ENCODE measurements around the gene EHMT1.

EHMT1 gene
- 22.0 to 54.5 (median 46.8) reads per million in 18 experiments for total RNA-seq

DNA sequence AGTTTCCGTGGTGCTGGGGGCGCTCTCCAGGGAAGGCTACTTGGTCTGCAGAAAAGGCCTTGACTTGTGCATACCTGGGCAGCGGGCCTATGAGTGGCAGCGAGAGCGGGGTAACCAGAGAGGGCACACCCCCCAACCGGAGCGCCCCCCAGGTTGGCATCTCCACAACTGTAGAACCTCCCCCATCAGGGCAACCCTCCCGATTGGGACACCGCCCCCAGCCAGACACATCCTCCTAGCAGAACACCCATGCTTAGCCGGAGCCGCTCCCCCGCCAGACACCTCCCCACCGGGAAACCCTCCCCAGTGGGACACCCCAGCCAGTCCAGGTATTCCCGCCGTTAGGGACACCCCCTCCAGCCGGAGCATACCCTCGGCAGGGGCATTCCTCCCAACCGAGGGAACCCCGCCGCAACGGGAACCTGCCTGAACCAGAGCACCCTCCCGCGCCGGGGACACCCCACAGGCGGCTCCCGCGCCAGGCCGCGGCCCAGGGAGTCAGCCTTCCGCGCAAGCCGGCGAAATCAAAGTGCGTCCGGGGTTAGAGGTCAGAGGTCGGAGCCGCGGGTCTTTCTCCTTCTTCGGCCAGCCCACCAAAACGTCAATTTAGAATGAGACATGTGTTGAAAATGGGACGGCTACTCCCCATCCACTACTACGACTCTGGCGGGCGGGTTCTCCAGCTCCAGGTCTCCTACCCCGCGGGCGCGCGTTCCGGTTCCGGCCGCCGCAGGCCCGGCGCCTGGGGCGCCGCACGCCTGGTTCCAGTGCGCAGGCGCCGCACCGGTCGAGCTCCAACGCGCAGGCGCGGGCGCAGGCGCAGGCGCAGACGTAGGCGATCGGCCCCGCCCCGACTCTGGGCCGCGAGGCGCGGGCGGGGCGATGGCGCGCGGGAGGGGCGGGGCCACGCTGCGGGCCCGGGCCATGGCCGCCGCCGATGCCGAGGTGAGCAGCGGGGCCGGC is at the start of gene EHMT1:
Gene EHMT1 (plus strand): TSS at position 901 of the 963 bp plus-strand sequence. CDS start 24 bp downstream, at position 925.
- peak; percentile 92 to 95 for DNase-seq

DNA sequence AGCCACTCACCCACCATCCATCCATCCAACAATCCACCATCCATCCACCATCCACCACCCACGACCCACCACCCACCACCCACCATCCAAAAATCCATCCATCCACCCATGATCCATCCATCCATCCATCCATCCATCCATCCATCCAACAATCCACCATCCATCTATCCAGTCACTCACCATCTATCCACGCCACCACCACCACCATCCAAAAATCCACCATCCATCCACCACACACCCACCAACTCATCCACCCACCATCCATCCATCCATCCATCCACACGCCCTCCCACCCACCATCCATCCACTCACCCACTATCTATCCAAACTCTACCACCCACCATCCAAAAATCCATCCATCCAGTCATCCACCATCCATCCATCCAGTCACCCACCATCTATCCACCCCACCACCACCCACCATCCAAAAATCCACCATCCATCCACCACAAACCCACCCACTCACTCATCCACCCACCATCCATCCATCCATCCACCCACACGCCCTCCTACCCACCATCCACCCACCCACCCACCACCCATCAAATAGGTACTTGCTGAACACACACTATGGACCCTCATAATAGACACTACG is 49.1 kb upstream of the EHMT1 start:
- no peak for DNase-seq

DNA sequence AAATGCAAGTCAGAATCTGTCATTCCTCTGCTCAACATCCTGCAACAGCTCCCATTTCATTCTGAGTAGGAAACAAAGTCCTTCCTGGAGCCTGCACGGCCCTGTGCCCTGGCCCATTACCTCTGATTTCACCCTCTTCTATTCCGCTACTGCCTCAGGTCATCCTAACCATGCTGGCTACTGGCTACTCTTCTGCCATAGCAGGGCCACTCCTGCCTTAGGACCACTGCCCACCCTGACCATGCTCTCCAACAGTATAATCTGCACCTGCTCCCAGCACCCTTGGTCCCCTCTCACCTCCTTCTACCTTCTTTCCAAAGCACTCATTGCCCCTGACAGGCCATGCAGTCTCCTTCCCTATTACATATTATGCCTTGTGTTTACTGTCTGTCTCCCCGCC is 48.2 kb upstream of the EHMT1 start:
- no peak for DNase-seq

DNA sequence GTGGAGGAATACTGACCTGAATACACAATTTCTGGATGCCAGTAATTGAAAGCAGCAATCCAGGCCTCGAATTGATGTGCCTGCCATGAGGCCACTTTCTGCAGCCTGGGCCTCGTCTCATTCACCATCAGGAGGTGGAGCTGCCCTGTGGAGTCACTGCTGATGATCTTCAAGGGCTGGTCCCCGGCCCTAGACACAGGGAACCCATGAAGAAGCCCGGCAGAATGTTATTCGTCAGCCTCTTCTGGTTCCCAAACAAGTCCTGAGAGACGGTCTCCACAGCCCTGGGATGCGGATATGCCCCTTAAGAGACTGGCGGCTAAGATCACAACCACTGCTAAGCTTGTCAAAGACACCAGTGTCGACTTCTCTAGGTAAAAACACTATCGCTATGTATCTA is 44.6 kb upstream of the EHMT1 start:
- DNase-seq: no peak

DNA sequence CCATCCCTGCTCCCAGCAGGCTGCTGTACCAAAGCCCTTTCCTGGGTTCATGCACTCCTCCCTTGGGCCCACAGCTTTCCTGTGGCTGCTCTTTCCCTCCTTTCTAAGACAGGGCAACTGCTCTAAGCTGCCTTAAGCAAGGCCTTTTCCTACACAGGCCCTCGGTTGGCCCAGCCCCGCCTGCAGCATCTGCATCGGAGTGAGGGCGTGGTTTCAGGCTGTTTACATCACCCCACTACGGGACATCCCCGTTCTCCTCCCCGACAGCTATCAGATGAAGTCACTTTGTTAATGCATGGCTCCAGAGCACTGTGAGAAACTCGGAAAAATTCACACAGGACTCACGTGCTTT is 43.5 kb upstream of the EHMT1 start:
- no peak for DNase-seq

DNA sequence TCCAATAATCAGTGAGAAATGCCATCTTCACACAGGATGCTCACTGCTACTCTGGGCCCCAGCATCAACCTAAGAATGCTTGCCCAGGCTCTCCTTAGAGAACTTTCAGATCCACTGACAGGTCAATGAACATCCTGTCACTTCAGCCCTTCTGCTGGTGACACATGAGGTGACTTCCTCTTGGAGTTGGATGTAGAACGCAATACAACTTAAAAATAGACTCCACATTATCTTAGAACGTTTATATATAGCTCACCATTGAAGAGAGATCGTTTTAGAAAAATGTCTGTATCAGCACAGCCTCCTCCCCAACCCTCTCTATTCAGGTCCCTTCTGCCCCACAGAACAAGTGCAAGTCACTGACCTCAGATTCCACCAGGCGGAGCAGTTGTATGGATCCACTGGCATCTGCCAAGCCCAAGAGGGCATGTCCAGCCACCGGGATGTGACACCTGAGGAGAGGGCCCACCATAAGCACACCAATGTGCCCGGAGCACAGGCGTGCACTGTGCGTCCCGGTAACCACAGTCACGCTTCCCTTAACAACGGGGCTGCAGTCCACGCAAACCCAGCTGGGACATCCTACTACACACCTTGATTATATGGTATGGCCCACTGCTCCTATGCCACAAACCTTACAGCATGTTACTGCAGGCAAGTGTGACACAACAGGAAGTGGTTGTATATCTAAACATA is 42.9 kb upstream of the EHMT1 start:
- DNase-seq: no peak

DNA sequence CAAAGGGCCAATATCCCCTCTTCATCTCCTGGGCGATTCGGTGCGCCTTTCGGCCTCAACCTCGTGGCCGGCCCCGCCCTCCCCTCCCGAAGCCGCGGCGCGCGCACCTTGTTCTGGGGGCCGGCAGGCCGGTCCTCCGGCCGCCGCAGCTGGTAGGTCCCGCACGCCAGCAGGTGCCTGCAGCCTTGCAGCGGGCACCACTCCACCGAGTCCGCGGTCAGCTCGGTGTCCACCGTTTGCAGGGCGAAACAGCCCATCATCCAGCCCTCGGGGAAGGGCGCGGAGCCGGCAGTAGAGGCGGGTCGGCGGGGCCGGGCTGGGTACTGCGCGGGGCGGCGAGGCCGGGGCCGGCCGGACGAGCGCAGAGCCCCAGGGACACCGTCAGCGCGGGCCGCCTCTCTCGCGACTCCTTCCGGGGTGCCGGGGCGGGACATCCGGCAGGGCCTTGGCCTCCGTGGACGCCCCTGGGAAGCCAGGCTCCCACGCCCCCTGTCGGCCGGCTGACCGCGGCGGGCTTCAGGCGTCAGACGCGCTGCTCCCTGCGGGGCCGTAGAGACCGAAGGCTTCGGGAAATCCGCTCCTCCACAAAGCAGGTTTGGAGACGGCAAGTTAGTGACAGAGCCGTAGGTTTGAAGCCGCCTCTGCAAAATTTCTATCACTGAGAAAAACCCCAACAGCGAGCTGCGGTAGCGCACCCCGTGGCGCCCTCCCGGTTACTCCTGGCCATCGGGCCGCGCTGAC is 40.1 kb upstream of the EHMT1 start, which contains the start of gene DPH7:
Gene DPH7 (minus strand): TSS at position 408 of the 741 bp plus-strand sequence. CDS start 148 bp downstream, at position 260.
- peak; percentile 95 to 96 for DNase-seq

DNA sequence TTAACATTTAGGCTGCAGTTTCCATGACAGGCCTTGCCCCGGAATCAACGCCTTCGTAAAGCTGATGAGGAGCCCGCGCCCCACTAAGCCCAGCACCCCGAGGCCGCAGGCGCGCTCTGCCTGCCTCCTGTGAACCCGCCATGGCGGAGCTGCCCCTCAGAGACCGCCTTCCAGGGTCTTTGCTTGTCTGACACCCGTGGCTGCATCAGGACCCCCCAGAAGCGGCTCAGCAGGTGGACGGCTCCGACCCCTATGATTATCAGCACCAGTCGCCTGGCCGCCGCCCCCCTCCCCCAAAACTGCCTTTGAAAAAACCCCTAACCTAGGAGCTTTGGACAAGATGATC is 39.6 kb upstream of the EHMT1 start:
- no peak for DNase-seq

DNA sequence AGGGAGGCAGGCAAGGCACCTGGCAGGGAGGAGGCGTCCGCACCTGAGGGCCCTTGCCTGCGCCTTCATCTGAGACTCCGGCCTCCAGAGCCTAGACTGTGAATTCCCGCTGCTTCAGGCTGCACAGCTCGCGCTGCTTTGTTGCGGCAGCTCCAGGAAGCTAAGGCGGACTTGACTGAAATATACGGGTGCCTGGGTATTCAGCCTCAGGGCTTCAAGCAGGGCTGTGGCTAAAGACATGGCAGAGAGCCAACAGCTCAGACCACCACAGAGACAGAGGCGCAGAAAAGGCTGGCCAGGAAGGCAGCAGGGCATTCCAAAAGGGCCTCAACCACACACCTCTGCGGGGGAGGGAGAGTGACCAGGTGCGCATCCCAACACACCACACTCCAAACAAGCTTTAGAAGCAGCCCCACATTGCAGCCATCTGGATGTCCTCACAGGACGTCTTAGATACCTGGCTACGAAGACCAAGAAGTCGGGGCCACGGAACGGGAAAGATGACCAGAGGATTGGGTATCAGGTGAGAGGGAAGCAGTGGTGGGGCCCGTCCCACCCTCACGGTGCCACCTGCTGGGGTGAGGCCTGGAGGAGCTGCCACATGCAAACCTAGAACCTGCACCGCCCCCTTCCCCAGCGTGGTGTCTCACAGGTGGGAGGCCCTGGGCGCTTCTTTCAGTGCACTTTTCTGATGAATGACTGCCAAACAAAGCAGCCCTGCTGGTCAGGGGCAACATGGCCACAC is 38.4 kb upstream of the EHMT1 start:
- no peak for DNase-seq

DNA sequence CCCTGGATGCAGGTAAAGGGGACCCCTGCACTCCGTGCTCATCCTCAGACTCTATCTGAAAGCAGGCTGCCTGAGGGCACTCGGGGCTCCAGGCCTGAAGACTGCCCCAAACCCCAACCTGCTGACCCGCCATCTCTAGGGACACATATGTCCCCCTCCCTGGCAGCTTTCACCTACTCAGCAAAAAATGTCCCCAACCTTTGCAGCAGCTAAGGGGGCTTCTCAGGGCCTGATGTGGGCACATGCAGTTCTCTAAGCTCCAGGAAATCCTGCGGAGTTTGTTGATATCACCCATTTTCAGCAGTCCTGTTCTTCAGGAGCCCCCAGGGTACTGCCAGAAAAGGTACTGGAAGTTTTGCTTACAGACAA is 37.9 kb upstream of the EHMT1 start:
- DNase-seq: no peak

DNA sequence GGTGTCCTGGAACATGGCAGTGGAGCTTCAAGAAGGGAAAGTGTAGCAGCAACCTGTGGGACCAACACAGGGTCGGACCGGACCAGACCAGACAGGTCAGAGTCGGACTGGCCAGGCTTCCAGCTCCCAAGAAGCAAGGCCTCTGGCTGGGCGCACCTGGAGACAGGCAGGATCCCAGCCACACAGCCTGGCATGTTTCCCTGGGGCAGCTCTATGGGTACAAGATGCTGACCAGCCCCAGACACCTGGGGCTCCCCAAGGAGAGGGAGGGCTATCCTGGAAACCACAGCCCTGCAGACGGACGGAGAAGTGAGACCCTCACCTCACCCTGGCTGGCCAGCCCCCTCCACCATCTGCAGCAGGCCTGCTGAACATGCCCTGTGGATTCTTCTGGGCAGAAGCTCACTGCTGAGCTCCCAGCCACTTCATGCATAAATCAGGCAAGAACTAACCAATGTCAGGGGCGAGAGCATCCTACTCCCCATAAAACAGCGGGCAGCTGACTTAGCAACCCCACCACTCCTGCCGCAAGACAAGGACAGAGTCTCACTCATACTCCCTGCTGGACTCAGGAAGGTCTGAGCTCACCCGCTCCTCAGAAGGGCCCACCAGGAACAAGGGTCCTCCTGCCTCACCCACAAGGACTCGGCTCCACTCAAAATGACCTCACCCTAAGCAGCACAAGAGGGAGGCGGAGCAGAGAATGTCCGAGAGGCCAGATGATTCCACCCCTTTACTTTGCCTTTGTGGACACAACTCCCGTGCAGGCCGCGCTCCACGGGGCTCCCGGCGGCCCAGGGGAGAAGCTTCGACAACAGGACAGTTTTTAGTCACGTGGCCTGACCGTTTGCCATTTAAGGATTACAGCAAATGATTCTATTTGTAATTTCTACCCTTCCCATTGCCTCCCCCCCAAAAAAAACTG is 37.2 kb upstream of the EHMT1 start:
- DNase-seq: no peak

DNA sequence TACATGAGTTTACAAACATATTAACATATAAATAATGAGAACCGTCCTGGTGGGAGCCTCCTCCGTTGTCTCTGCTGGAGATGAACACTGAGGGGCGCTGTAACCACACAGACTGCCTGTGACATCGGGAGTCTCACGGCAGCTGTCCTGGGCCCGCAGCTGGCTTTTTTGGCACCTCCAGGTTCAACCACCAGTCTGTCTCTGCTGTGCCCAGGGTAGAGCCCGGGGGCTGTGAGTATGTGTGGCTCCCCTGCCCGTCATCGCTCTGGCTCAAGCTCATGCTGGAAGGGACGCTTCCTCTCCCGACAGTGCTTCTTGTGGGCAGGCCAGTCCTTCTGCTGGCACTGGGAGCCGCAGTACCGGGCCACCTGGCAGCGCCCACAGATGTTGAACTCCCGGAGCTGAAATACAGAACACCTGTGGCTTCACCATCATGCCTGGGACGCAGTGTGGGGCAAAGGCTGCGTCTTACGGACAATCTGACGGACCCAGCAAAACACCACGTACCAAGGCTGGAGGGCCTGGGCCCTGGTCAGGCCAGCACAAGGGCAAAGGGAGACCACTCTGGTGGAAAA is 36.4 kb upstream of the EHMT1 start:
- peak; percentile 21 to 27 for DNase-seq

DNA sequence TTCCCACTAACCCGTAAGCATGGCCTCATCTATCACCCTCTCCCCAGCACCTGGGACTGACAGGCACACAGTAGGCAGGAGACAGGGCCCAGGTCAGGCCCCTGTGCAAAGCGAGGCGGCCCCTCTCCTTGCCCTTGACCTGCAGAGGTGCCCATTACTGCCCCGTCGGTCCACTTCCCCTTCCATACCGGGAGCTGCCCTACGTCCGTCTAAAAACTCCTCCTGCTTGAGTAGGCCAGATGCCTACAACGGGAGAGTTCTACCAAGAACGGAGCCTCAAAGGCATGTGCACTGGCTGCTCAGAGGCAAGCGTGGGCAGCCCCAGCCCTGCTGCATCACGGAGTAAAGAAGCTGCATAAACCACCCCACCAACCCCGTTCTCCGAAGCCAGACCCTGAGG is 35.5 kb upstream of the EHMT1 start:
- no peak for DNase-seq

DNA sequence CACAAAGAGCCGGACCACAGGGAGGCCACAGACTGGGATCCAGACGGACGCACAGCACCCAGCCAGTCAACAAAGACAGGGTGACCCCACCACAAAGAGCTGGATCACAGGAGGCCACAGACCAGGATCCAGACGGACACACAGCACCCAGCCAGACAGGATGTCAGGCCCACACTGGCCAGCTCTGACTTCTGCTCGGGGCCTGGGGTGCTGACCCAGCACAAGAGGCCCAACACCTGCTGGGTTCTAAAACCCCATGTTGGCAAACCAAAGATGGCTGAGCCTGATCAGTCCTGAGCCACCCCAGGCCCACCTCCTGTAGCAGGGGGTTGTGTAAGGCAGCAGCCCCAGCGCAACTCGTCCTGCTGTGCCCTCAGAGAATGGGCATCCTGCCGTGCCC is 34.8 kb upstream of the EHMT1 start:
- no peak for DNase-seq

DNA sequence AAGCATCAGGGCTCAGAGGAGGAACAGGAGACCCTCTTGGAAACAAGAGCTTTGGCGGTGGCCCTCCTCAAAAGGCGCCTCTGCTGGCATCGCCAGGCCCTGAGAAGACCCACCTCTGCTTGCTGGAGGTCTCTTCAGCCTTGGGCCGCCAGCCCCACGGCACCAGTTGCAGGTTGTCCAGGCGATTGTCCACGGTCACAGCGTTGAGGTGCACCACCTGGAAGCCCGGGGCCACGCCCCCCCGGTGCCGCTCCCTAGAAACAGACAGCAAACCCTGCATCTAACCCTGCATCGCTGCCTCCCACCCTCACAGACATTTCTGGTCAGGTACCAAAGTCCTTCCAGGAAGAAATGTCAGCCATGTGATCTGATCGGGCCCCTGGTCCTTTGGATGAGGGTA is 32.0 kb upstream of the EHMT1 start:
- DNase-seq: no peak

DNA sequence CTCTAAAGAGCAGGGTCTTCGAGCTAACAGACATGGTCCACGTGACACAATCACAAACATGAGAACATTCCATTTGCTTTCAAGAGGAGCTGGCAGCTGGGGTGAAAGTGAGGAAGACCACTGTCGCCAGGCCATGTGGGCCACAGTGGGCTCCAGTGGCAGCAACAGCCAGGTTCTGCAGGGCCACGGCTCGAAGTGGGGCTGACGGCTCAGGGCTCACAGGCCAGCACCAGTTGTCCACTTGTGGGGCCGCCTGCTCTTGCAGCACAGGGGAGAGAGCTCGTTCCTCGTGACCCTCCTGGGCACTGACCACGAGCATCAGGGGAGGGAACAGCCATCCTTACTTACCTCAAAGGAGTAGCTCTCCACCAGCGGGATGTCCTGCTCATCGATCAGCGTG is 30.5 kb upstream of the EHMT1 start:
- DNase-seq: no peak

DNA sequence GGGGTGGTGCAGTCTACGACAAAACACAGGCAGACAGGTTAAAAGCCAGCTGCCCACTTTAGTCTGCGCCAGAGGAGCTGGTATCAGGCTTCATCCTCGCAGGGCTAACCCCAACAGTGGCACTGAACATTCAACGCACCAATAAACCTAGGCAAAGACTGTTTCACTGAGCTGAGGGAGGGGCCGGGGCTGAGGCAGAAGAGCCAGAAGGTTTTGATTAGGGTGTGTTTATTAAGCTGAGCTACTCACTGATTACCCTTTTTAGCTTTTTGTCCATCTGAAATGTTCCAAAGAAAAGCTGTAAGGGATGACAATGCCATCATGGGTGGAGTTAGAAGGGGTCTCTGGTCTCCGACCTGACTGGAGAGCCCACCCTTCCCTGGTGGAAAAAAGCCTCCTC is 29.9 kb upstream of the EHMT1 start:
- no peak for DNase-seq

DNA sequence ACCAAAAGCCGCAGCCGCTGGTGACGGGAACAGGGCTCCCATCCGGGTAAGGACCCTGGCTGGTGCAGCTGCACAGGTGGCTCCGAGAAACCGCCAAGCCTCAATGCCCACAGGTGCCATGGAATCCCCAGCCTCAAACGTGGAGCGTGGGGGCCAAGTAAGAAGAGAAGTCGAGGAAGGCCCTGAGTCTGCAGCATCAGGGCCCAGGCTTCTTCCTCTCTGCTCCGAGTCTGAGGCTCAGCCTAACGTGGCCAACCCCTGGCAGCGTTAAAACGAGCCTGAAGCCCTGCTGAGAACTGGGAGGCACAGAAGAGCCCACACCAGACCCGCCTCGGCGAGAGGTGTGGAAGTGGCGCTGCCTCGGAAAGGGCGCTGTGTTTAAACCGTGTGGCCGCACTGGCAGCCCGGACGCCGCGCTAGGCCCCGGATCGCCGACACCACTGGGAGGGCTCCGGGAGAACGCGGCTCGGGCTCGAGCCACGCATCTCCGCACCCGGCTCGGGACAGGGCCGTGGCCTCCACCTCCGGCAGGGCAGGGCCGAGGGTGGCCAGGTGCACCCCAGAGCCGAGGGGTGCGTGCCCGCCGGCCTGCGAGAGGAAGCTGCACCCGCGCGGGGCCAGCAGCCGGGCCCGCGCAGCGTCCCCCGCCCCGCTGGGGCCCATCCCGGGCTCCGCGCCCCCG is 29.2 kb upstream of the EHMT1 start:
- DNase-seq: peak in 1 of 2 donors; percentile 8

DNA sequence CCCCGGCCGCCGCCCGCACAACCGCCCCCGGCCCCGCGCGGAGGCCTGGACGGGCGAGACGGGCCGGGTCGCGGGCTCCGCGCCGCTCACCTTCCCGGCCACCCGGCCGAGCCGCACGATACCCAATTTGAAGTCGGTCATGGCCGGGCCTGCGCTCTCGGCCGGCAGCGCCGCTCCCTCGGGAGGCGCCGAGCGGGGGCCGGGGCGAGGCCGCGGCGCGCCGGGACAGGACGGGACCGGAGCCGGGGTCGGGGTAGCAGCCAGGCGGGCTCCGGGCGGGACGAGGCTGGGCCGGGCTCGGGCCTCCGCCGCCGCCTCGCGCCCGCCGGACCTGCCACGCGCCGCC is 28.7 kb upstream of the EHMT1 start:
- no peak for DNase-seq
